SW 1271 (cell line): Measurements from ENCODE around the gene MYLK.
A peak's percentile ranks its signal among the peaks of the same experiment; 100 is the strongest.

Source experiments
- DNase-seq, 2 experiments: peaks; one replicate each; lab custom pipeline; 2025; lab: John Stamatoyannopoulos, UW

Gene MYLK

DNA sequence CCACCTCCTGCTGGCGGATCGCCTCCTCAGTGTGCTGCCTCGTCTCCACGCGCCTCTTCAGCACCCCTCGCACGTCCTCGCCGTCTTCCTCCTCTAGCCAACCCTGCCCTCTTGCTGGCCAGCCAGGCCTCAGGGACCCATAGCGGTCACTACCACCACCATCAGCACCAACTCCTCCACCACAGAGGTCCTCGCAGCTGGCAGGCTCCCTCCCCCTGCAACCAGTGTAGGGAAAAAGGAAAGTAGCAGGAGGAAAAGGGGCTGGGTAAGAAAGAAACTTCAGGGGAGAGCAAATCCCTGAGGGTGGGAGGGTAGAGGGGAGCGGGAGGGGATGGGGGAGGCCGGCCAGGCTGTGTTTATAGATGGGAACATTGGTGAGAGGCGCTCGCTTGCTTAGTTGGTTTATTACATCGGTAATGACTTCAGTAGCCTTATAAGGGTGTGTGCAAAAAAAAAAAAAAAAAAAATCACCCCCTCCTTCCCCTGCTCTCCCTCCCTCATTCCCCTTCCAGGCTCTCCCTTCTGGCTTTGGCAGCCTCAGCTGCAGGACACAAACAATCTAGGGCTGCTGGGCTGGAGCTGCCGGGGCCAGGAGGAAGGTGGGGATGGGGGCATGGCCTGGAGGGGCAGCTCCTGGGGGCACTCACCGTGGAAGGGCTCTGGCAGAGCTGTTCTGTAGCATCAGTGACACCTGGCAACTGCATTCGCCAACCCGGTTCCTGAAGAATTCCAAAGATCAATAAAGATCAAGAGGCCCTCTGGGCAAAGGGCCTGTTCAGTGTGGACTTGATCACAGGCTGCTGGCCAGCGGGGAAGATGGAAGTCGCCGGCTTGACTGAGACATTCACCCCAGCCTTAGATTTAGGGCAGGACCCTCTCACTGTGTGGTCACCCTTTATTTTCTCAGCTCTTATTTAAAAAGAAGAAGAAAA is 183.1 kb downstream of the MYLK start:
- no peak for DNase-seq

DNA sequence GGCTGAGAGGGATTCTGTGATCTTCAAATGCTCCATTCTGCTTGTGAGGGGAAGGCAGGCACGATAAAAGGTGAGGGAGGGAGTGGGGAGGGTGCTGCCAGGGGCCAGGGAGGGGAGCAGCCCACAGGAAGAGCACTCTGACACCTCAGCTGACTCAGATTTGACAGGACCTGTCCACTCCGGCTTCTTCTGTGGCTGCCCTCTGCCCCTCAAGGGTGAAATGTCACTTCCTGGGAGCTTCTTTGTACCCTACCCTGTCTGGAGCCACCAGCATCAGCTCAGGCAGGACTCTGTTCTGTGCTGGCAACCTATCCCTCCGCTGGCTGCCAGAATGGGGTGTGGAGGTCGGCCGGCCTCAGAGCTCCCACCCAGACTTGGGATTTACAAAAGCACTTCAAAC is 185.3 kb downstream of the MYLK start:
- DNase-seq, result no peak

GRCh38 chr3:123696808-123697207 is 187.3 kb downstream of the MYLK start:
- no peak for DNase-seq

GRCh38 chr3:123695731-123696640 is 188.1 kb downstream of the MYLK start:
- DNase-seq, result no peak

- DNase-seq, result no peak
Observed at GRCh38 chr3:123695152-123695551, 189.0 kb downstream of the MYLK start.

GRCh38 chr3:123694366-123695087 is 189.6 kb downstream of the MYLK start:
- no peak for DNase-seq

GRCh38 chr3:123693584-123694190 is 190.4 kb downstream of the MYLK start:
- no peak for DNase-seq

- DNase-seq, result no peak
Observed at GRCh38 chr3:123692671-123693070, 191.5 kb downstream of the MYLK start.

GRCh38 chr3:123692041-123692440 is 192.1 kb downstream of the MYLK start:
- no peak for DNase-seq

GRCh38 chr3:123689831-123690230 is 194.3 kb downstream of the MYLK start:
- DNase-seq, result no peak

GRCh38 chr3:123688241-123688747 is 195.8 kb downstream of the MYLK start:
- peak; percentile 79 to 88 for DNase-seq

DNA sequence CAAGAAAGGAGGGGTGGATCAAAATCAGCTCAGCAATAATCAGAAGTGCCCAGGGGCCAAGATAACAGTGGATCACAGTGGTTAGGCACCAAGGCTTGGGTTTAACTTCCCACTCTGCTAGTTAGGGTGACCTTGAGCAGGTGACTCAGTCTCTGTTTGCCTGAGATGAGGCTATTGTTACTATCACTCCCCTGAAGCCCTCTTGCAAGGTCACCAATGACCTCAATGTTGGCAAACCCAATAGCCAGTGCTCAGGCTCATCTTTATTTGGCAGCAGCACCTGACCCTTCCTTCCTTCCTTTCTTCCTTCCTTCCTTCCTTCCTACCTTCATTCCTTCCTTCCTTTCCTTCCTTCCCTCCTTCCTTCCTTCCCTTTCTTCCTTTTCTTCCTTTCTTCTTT is 196.8 kb downstream of the MYLK start:
- no peak for DNase-seq

- no peak for DNase-seq
Observed at GRCh38 chr3:123686251-123686650, 197.9 kb downstream of the MYLK start.

GRCh38 chr3:123685780-123686179 is 198.4 kb downstream of the MYLK start:
- no peak for DNase-seq

- no peak for DNase-seq
Observed at GRCh38 chr3:123684636-123685035, 199.5 kb downstream of the MYLK start.

- DNase-seq, result no peak
Observed at GRCh38 chr3:123684209-123684608, 199.9 kb downstream of the MYLK start.

DNA sequence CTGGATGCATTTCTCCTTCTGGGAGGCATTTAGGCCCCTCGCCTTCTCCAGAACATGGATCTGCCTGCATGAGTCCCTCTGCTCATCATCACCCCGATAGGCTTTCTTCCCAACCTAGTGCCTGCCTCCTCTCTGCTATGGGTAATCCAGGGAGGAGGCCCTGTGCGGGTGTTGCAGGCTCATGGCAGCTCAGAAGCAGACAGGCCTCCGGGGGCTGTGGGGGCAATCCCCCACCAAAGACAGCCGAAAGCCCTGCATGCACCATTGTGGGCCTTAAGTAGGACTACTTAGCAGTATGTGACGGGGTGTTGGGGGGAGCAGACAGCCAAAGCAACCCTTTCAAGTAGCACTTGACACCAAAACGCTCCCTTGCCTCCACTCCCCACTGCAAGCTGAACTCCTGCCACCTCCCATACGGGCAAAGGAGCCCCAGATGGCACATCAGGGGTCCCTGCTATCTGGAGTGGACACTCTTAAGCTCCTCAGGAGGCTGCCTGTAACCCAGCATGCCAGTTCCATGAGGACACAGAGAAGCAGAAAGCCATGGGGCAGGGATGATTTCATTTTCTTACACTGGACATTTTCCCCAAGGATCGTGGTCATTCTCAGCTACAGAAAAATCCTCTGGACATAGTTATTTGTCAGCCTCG is 200.5 kb downstream of the MYLK start:
- DNase-seq, result no peak

GRCh38 chr3:123682781-123683504 is 201.2 kb downstream of the MYLK start:
- DNase-seq, result no peak

DNA sequence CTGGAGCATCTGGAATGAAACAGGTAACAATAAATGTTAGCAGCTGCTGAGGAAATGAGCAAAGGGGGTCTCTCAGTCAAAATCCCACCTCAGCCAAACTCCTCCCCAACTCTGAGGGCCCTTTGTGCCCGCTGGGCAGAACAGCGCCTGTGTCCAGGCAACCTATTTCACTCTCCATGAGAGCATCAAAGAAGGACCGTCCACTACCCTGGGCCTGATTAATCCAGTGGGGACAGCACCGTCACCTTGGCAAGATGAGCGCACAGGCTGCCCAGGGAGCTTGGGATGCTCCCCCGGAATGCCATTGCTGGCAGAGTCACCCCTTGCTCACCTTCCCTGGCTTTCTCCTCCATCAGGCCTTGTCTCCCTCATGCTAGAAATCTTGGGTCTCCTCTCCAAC is 201.8 kb downstream of the MYLK start:
- no peak for DNase-seq

DNA sequence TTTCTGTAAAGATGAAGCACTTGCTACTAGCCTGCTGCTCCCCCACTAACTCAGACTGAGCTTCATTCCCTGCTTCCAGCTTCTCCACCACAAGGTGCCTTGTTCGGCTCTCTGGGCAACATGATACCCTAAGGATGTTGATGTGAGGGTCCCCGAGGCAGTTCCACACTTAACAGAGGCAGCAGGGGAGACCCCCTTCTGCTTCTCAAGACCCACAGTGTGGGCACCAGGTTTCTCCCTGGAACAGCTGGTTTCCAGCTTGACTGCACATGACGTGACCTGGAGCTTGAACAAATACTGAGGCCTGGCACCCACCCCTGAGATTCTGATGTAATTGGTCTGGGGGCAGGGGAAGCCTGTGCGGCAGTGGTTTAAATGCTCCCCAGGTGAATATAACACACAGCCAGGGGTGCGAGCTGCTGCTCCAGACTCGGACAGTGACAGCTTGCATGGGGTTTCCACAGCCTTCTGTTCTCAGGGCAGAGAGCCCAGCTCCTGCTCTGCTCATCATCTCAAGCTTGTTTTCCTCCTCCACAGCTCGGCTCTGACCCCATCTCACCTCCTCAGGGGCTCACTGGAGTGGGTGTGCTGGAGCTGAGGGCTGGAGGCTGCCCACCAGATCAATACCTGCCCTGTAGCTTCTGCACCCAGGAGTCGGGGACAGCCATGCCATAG is 204.3 kb downstream of the MYLK start:
- no peak for DNase-seq
